ENCODE measurements around the gene TSPAN32.

The TSPAN32 gene

GRCh38 chr11:2295971-2296912 is 5.6 kb upstream of the TSPAN32 start:
- no peaks in the 10 kb centered on the region for H4K20me1 ChIP-seq (ENCODE audit: insufficient read depth, low read length)
- TF ChIP-seq CTCF (IDR thresholded peaks at IDR 0.05; ENCODE audit: low read depth, low read length) (no peak), EZH2phosphoT487 (IDR thresholded peaks at IDR 0.05; ENCODE audit: low read depth) (no peak)
- H3K27me3 ChIP-seq (ENCODE audit: low read depth, low read length) = 0 out of 2 replicates have a peak, but pooled peaks cover 5% of the 10 kb centered on the region
- H3K36me3 ChIP-seq (replicated peaks; ENCODE audit: low read depth, low read length) = no peaks in the 10 kb centered on the region
- H3K27ac ChIP-seq (ENCODE audit: low read length) = no peak overlapping the region
- no peak overlapping the region for H3K9ac ChIP-seq (ENCODE audit: low read length)
- no peaks in the 10 kb centered on the region for H3K79me2 ChIP-seq (ENCODE audit: low read length)
- H3K4me1 ChIP-seq (ENCODE audit: low read length) = no peaks in the 10 kb centered on the region
- H3K9me3 ChIP-seq (ENCODE audit: insufficient read depth, low read length) = no peaks in the 10 kb centered on the region
- H3K4me3 ChIP-seq (ENCODE audit: low read length) = no peak overlapping the region
- no peak overlapping the region for H2AFZ ChIP-seq (ENCODE audit: low read depth, low read length)
- no peak overlapping the region for H3K4me2 ChIP-seq (ENCODE audit: low read length)

DNA sequence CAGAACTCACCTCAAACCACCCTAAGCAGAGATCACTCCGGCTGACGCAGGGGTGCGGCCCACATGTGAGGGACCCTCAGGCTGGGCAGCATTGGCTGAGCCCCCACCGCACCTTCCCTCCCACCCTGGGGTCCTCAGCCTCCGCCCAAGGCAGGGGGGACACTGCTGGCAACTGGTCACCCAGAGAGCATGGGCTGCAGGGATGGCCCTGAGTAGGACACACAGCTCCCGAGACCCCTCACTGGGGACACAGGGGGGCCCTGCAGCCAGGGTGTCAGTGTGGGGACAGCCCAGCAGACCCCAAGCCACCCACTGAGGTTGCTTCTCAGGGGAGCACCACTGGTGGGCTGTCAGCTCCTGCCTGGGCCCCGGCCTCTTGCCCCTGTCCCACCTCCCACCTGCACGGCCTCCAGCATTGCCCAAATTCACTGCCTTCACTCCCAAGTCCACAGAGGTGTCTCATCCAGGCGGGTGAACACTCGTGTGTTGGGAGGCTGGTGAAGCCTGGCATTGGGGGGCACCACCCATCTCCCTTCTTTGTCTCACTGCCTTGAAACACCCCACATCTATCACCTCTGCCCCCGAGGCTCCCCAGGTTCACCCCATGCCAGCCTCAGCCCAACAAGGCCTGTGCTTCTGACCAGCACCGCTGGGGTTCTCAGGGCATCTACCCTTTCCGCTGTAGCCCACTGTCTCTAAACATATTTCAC is 4.7 kb upstream of the TSPAN32 start:
- no peak overlapping the region for H3K4me3 ChIP-seq (ENCODE audit: low read length)
- no peak overlapping the region for H3K9ac ChIP-seq (ENCODE audit: low read length)
- H4K20me1 ChIP-seq (ENCODE audit: insufficient read depth, low read length) = no peaks in the 10 kb centered on the region
- no peaks in the 10 kb centered on the region for H3K36me3 ChIP-seq (replicated peaks; ENCODE audit: low read depth, low read length)
- H2AFZ ChIP-seq (ENCODE audit: low read depth, low read length) = no peak overlapping the region
- no peak overlapping the region for H3K4me2 ChIP-seq (ENCODE audit: low read length)
- no peaks in the 10 kb centered on the region for H3K9me3 ChIP-seq (ENCODE audit: insufficient read depth, low read length)
- 0 out of 2 replicates have a peak, but pooled peaks cover 5% of the 10 kb centered on the region for H3K27me3 ChIP-seq (ENCODE audit: low read depth, low read length)
- no peak overlapping the region for H3K27ac ChIP-seq (ENCODE audit: low read length)
- H3K79me2 ChIP-seq (ENCODE audit: low read length) = no peaks in the 10 kb centered on the region
- no peaks in the 10 kb centered on the region for H3K4me1 ChIP-seq (ENCODE audit: low read length)
- TF ChIP-seq EZH2phosphoT487 (IDR thresholded peaks at IDR 0.05; ENCODE audit: low read depth) = no peak
- no peak for TF ChIP-seq CTCF (IDR thresholded peaks at IDR 0.05; ENCODE audit: low read depth, low read length)

- no peaks in the 10 kb centered on the region for H3K4me1 ChIP-seq (ENCODE audit: low read length)
- no peaks in the 10 kb centered on the region for H3K79me2 ChIP-seq (ENCODE audit: low read length)
- H3K9me3 ChIP-seq (ENCODE audit: insufficient read depth, low read length) = no peaks in the 10 kb centered on the region
- H2AFZ ChIP-seq (ENCODE audit: low read depth, low read length) = no peak overlapping the region
- no peaks in the 10 kb centered on the region for H3K36me3 ChIP-seq (replicated peaks; ENCODE audit: low read depth, low read length)
- no peaks in the 10 kb centered on the region for H4K20me1 ChIP-seq (ENCODE audit: insufficient read depth, low read length)
- H3K9ac ChIP-seq (ENCODE audit: low read length) = no peak overlapping the region
- H3K4me2 ChIP-seq (ENCODE audit: low read length) = no peak overlapping the region
- 0 out of 2 replicates have a peak, but pooled peaks cover 5% of the 10 kb centered on the region for H3K27me3 ChIP-seq (ENCODE audit: low read depth, low read length)
- H3K4me3 ChIP-seq (ENCODE audit: low read length) = no peak overlapping the region
- TF ChIP-seq CTCF (IDR thresholded peaks at IDR 0.05; ENCODE audit: low read depth, low read length) = no peak
- TF ChIP-seq EZH2phosphoT487 (IDR thresholded peaks at IDR 0.05; ENCODE audit: low read depth) = no peak
- no peak overlapping the region for H3K27ac ChIP-seq (ENCODE audit: low read length)
Measured at GRCh38 chr11:2297623-2298030, 4.2 kb upstream of the TSPAN32 start.

Measured in OCI-LY3 (cell line).